B cell (primary cell): ENCODE data around the gene AEBP1.

Experiments used
- CTCF ChIP-seq: fragments of 200-600 bp; IDR thresholded peaks from one replicate; pipeline ENCODE4 v1.8.0; 2022; ENCODE audit warnings: antibody characterized with exemption, mild to moderate bottlenecking
- EZH2 ChIP-seq: IDR thresholded peaks from 2 replicates; pipeline ENCODE4 v1.6.1; 2012; ENCODE audit warnings: borderline replicate concordance, low read depth, mild to moderate bottlenecking, moderate library complexity, low read length; ENCODE audit not compliant: insufficient read depth, poor library complexity, severe bottlenecking

GRCh38 chr7:44058759-44059218 lies 45.4 kb upstream of the AEBP1 start:
- TF ChIP-seq CTCF = no peak
- TF ChIP-seq EZH2 = no peak
